ENCODE results near the gene XRN2.
"Not testable (repeated sequence)": the region's sequence is repeated elsewhere in the genome, so short reads cannot be mapped to it uniquely, and the experiment has no call there.

The XRN2 gene

GRCh38 chr20:21387528-21387927, 84.4 kb downstream of the XRN2 start:
- DNase-seq (ENCODE audit: low read depth in 2 of 2): no peak

GRCh38 chr20:21388566-21388965, 85.4 kb downstream of the XRN2 start:
- DNase-seq (ENCODE audit: low read depth in 2 of 2): no peak

- no peak for DNase-seq (ENCODE audit: low read depth in 2 of 2)
Observed at GRCh38 chr20:21389368-21389767, 86.2 kb downstream of the XRN2 start.

GRCh38 chr20:21390768-21391167, 87.6 kb downstream of the XRN2 start:
- no peak for DNase-seq (ENCODE audit: low read depth in 2 of 2)

- no peak for DNase-seq (ENCODE audit: low read depth in 2 of 2)
Observed at GRCh38 chr20:21391185-21391971, 88.2 kb downstream of the XRN2 start.

DNA sequence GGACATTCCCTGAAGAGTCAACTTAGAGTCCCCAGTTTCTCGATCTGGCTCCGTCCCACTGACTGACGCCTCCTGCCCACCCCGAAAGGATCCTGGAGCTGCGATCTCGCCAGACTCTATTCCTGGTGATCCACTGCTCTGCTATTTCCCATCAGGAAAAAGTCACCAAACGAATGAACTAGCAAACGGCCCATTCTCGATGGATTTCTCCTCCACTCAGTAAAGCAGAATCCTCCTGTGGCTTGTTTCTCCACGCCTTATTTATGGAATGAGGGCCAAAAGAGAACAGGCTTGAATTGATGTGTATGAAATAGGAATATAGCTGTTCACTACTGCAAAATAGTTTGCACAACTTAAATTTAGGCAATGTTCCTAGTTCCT, 88.8 kb downstream of the XRN2 start:
- no peak for DNase-seq (ENCODE audit: low read depth in 2 of 2)

GRCh38 chr20:21393166-21393565, 90.0 kb downstream of the XRN2 start:
- no peak for DNase-seq (ENCODE audit: low read depth in 2 of 2)

GRCh38 chr20:21393816-21394519, 90.8 kb downstream of the XRN2 start:
- DNase-seq (ENCODE audit: low read depth in 2 of 2): no peak

GRCh38 chr20:21394551-21394950, 91.4 kb downstream of the XRN2 start:
- no peak for DNase-seq (ENCODE audit: low read depth in 2 of 2)

DNA sequence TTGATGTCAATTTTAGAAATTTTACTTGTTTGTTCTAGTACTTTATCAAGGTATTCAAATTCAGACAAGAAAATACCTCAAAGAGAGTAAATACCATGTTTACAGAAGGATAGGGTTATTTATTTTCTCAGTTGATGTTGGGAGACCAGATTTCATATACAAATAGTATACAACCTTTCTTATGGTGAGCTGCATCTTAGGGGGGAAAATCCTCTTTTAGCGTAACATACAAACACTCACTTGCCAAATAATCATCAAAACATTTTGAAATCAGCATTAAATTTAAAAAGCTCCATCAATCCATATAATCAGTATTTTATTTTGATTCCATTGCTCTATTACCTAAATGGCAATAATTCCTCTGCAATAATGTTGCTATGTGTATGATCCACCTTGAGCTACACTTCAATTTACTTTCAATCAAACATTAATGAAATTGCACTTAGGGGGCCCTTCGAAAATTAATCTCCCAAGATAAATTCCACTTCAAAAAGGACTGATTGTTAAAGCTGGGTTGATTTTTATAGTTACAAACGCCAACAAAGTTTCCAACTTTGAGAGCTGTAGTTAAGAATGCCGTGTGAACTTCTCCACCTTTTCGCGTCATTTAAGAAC, 92.0 kb downstream of the XRN2 start:
- no peak for DNase-seq (ENCODE audit: low read depth in 2 of 2)

DNA sequence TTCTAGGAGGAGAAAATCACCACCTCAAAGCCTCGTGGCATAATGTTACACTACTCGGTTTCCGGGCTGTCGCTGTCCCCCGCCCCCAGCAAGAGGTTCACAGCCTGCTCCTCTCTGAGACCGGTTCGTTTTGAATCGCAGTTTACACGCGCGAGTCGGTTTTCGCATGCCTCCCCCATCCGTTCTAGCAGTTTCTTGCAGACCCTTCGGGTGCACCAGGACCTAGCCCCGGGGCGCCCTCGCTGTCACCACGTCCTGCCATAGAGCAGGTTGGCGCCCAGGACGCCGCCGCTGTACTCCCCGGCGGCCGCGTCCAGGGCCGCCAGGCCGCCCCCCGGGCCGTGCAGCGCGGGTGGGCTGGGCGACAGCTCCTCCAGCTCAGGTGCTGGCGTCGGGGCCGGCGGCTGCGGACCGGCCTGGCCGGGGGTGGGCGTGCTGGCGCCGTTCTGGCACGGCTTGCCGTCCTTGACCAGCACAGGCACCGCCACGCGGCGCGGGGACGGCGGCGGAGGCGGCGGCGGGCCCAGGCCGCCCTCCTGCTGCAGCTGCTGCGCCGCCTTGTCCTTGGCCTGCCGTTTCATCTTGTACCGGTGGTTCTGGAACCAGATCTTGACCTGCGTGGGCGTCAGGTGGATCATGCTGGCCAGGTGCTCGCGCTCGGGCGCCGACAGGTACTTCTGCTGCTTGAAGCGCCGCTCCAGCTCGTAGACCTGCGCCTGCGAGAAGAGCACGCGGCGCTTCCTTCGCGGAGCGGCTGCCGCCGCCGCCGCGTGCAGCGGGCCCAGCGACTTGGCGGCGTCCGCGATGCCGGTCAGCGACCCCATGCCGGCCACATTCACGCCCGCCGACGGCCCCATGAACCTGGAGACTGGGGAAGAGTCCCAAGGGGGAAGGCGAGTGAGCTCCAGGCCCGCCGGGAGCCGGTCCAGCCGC, 92.8 kb downstream of the XRN2 start:
- no peak for DNase-seq (ENCODE audit: low read depth in 2 of 2)

GRCh38 chr20:21396599-21397340, 93.6 kb downstream of the XRN2 start:
- no peak for DNase-seq (ENCODE audit: low read depth in 2 of 2)

DNA sequence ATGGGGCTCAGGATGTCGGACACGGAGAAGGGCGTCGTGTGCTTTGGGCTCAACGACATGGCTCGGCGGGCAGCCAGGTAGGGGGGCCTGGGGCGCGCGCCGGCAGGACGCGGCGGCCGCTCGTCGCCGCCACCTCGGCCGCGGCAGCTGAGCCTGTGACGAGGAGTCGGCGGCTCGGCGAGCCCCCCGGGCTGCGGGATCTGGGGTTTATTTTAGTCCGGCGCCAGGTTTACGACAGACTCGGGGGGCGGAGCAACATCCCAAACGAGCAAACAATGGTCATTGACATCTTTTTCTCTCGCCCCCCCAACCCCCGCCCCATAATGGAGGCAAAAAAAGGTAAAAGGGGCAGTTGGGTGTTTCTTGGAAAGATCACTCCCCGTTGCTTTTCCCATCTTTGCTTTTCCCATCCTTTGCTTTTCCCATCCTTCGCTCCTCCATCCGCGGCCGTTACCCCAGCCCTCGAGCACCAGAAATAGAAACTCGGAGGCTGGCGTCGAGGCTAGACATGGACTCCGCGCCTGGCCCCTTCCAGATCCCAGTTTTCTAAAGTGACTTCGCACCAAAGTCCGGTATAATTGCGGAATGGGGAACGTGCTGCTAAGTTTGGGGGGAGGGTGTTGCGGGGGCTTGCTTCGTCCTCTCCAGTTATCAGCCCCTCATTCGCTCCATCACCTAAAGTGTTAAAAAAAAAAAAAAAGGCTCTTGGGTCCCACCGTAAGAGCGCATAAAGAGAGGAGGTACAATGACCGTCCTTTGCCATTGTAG, 94.4 kb downstream of the XRN2 start, which contains the start of gene NKX2-4:
Gene NKX2-4, minus strand, starts transcription at position 186 of the 768 bp plus-strand sequence. Its CDS starts 127 bp downstream, at position 59.
- no peak for DNase-seq (ENCODE audit: low read depth in 2 of 2)

DNA sequence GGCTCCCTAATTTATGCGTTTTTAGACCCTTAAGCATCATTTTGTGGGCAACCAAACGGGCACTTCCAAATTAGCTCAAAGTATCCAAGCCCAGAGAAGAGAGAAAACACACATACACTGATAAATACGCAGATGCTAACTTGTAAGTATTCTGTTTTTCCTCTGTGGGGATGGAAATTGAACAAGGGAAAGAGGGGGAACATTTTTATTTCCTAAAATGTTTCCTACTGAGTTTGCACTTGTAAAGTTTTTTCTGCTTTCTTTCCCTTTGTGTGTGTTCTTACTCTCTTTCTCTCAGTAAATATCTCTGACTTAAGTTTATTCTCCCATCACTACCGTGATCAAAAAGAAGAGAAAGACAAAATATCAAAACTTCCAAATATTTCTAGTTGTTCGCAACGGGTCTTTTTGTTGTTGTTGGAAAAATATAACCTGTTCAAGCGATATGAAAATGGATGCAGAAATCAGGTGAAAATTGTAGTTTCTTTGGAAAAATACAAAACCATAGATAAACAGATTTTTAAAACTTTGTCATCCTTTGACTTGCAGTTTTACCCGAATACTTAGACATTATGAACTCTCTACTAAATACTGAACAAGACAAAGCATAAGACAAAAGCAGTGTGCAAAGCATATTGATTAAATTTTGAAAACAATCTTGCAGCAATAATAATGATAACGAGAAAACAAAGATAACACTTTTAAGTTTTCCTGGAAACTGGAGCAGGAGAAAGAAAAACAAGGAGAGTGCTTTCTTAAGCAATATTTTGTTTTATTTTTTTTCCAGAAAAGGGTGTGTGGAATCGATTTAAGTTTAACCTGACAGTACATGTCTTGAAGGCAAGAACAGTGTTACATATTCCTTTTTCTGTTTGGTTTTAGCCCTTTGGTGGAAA, 95.2 kb downstream of the XRN2 start:
- DNase-seq (ENCODE audit: low read depth in 2 of 2): no peak

- no peak for DNase-seq (ENCODE audit: low read depth in 2 of 2)
Observed at GRCh38 chr20:21399005-21399475, 95.9 kb downstream of the XRN2 start.

- no peak for DNase-seq (ENCODE audit: low read depth in 2 of 2)
Observed at GRCh38 chr20:21411725-21412124, 108.6 kb downstream of the XRN2 start.

GRCh38 chr20:21413996-21414395, 110.9 kb downstream of the XRN2 start:
- DNase-seq (ENCODE audit: low read depth in 2 of 2): not testable (repeated sequence)

DNA sequence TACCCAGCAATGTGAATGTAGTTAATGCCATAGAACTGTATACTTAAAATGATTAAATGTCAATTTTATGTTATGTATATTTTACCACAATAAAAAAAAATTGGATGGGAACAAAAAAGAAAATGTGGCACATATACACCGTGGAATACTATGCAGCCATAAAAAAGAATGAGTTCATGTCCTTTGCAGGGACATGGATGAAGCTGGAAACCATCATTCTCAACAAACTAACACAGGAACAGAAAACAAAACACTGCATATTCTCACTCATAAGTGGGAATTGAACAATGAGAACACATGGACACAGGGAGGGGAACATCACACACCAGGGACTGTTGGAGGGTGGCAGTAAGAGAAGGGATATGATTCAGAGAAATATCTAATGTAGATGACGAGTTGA, 116.0 kb downstream of the XRN2 start:
- DNase-seq (ENCODE audit: low read depth in 2 of 2): not testable (repeated sequence)

Data from activated CD4-positive, alpha-beta T cell treated with anti-CD3 and anti-CD28 coated beads for 24 hours (primary cell).